Hepatocyte (in vitro differentiated cells): Measurements from ENCODE around the gene SLC25A44.

Source experiments
- CTCF ChIP-seq: fragments of 200-600 bp; sonication (generic); IDR thresholded peaks from 2 replicates; pipeline ENCODE4 v1.5.1; 2016; ENCODE audit warnings: antibody characterized with exemption, mild to moderate bottlenecking; ENCODE audit not compliant: poor library complexity
- EZH2 ChIP-seq: fragments of 200-600 bp; sonication (generic); IDR thresholded peaks from 2 replicates; pipeline ENCODE4 v1.6.1; 2016; ENCODE audit warnings: antibody characterized with exemption, mild to moderate bottlenecking, borderline replicate concordance
- EZH2phosphoT487 ChIP-seq: fragments of 200-600 bp; sonication (generic); IDR thresholded peaks from one replicate; pipeline ENCODE4 v1.6.1; 2018; ENCODE audit warnings: antibody characterized with exemption, mild to moderate bottlenecking, low read depth, moderate library complexity; ENCODE audit not compliant: unreplicated experiment, severe bottlenecking

GRCh38 chr1:156191292-156191964 lies 2.5 kb upstream of the SLC25A44 start:
- TF ChIP-seq CTCF (no peak), EZH2phosphoT487 (no peak), EZH2 (no peak)
